ENCODE results near the gene MAGEL2. TPM values are rescaled to one million over a fixed set of nuclear protein-coding genes. Genes with fewer than 3 reads are reported as not detected.

MAGEL2 gene
- polyA plus RNA-seq, 2 donors, result 0.01 to 0.02 TPM

DNA sequence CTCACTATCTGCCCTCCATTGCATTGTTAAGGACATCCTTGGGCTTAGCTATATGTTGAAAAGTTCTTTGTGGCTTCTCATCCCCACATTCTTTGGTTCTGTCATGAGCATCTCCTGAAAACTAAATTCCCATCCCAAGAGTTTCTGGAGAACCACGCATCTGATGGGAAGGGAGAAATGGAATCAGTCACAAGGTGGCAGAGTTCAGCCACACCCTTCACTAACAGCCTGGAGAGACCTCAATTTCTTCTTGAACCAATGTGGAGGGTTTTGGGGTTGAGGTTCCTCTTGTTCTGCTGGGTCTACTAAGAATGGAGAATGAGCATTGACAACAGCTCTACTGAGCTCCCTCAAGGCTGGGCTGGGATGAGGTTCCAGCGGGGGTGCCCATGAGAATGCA, 15.6 kb upstream of the MAGEL2 start:
- Histone ChIP-seq H3K9me3 (ENCODE audit: control insufficient read depth in 2 of 2, insufficient read depth in 1 of 2, low read depth in 1 of 2, low read length in 1 of 2) (no peaks in the 10 kb centered on the region), H3K4me3 (ENCODE audit: low read depth in 1 of 2, low read length in 2 of 2) (no peak overlapping the region), H3K27ac (ENCODE audit: low read depth in 2 of 2, low read length in 1 of 2) (no peak overlapping the region), H3K4me1 (ENCODE audit: control insufficient read depth in 2 of 2, insufficient read depth in 2 of 2, low read length in 1 of 2) (no peaks in the 10 kb centered on the region), H3K27me3 (ENCODE audit: control insufficient read depth in 1 of 2, insufficient read depth in 2 of 2, low read length in 2 of 2) (no peaks in the 10 kb centered on the region), H3K36me3 (ENCODE audit: control insufficient read depth in 2 of 2, insufficient read depth in 2 of 2, low read length in 1 of 2) (no peaks in the 10 kb centered on the region)
- 53 to 69% methylated on average over 2 of the region's 2 CpGs for WGBS, 2 donors

DNA sequence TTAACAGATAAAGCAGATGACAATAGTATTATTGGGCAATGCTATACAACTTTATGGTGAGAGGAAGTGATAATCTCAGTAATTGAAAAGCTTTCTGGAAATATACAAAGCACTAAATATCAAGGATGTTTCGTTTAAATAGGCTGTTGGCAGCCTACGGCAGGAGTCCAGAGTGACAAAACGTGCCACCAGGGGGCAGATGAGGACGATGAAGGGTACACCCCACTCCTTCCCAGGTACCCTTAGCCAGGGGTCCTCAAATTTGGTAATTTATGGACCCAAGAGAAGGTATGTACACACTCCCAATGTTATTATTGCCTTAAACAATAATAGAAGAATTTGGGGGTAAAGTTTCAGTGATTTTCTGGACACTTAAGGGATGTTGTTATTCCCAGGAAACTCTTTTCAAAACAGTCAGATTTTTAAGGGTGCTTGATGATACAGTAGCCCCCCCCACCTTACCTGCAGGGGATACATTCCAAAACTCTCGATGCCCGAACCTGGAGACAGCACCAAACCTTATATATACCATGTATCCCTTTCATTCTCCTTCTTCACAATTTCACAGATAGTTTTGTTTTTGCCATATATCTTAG, 1.4 kb upstream of the MAGEL2 start:
- H3K36me3 ChIP-seq (ENCODE audit: control insufficient read depth in 2 of 2, insufficient read depth in 2 of 2, low read length in 1 of 2), result no peaks in the 10 kb centered on the region
- peaks cover 0 to 2% of the 10 kb centered on the region in 2 donors for H3K27me3 ChIP-seq (ENCODE audit: control insufficient read depth in 1 of 2, insufficient read depth in 2 of 2, low read length in 2 of 2)
- no peak overlapping the region for H3K4me3 ChIP-seq (ENCODE audit: low read depth in 1 of 2, low read length in 2 of 2)
- WGBS, 2 donors, result 23 to 25% methylated on average over 6 of the region's 6 CpGs
- H3K4me1 ChIP-seq (ENCODE audit: control insufficient read depth in 2 of 2, insufficient read depth in 2 of 2, low read length in 1 of 2), result no peaks in the 10 kb centered on the region
- H3K27ac ChIP-seq (ENCODE audit: low read depth in 2 of 2, low read length in 1 of 2), result no peak overlapping the region
- H3K9me3 ChIP-seq (ENCODE audit: control insufficient read depth in 2 of 2, insufficient read depth in 1 of 2, low read depth in 1 of 2, low read length in 1 of 2), result peaks cover 0 to 7% of the 10 kb centered on the region in 2 donors

DNA sequence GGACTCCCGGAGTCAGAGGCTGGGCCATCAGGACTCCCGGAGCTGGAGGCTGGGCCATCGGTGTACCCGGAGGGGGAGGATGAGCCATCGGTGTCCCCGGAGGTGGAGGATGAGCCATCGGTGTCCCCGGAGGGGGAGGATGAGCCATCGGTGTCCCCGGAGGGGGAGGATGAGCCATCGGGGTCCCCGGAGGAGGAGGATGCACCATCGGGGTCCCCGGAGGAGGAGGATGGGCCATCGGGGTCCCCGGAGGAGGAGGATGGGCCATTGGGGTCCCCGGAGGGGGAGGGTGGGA, 719 bp downstream of the MAGEL2 start:
- Histone ChIP-seq H3K9me3 (ENCODE audit: control insufficient read depth in 2 of 2, insufficient read depth in 1 of 2, low read depth in 1 of 2, low read length in 1 of 2) (peaks cover 0 to 7% of the 10 kb centered on the region in 2 donors), H3K36me3 (ENCODE audit: control insufficient read depth in 2 of 2, insufficient read depth in 2 of 2, low read length in 1 of 2) (no peaks in the 10 kb centered on the region), H3K27me3 (ENCODE audit: control insufficient read depth in 1 of 2, insufficient read depth in 2 of 2, low read length in 2 of 2) (peaks cover 0 to 2% of the 10 kb centered on the region in 2 donors), H3K4me3 (ENCODE audit: low read depth in 1 of 2, low read length in 2 of 2) (no peak overlapping the region), H3K27ac (ENCODE audit: low read depth in 2 of 2, low read length in 1 of 2) (no peak overlapping the region), H3K4me1 (ENCODE audit: control insufficient read depth in 2 of 2, insufficient read depth in 2 of 2, low read length in 1 of 2) (no peaks in the 10 kb centered on the region)
- 84 to 85% methylated on average over 17 of the region's 17 CpGs for WGBS, 2 donors

DNA sequence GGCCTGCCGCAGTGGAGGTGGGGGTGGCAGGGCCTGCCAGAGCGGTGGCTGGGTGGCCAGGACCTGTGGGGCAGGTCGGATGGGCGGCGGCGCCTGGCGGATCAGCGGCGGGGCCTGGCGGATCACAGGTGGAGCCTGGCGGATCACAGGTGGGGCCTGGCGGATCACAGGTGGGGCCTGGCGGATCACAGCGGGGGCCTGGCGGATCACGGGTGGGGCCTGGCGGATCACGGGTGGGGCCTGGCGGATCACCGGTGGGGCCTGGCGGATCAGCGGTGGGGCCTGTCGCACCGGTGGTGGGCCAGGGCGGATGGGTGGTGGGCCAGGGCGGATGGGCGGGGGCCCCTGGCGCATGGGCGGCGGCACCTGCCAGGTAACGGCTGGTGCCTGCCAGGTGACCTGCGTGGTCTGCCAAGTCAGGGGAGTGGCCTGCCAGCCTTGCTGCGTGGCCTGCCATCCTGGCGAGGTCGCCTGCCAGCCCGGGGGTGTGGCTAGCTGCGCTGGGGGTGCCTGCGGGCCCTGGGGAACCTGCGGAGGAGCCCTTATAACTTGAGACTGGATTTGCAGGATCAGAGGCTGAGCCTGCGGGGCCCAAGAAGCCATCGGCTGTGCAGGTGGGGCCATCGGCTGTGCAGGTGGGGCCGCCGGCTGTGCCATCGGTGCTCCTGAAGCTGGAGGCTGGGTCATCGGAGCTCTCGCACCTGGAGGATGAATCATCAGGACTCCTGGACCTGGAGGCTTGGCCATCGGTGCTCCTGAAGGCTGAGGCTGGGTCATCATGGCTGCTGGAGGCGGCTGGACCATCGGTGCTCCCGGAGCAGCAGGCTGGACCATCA, 1.3 kb downstream of the MAGEL2 start:
- Histone ChIP-seq H3K9me3 (ENCODE audit: control insufficient read depth in 2 of 2, insufficient read depth in 1 of 2, low read depth in 1 of 2, low read length in 1 of 2) (peaks cover 0 to 7% of the 10 kb centered on the region in 2 donors), H3K27ac (ENCODE audit: low read depth in 2 of 2, low read length in 1 of 2) (no peak overlapping the region), H3K4me1 (ENCODE audit: control insufficient read depth in 2 of 2, insufficient read depth in 2 of 2, low read length in 1 of 2) (no peaks in the 10 kb centered on the region), H3K36me3 (ENCODE audit: control insufficient read depth in 2 of 2, insufficient read depth in 2 of 2, low read length in 1 of 2) (no peaks in the 10 kb centered on the region), H3K27me3 (ENCODE audit: control insufficient read depth in 1 of 2, insufficient read depth in 2 of 2, low read length in 2 of 2) (peaks cover 0 to 2% of the 10 kb centered on the region in 2 donors), H3K4me3 (ENCODE audit: low read depth in 1 of 2, low read length in 2 of 2) (no peak overlapping the region)
- 94 to 96% methylated on average over 44 to 51 of the region's 51 CpGs for WGBS, 2 donors

DNA sequence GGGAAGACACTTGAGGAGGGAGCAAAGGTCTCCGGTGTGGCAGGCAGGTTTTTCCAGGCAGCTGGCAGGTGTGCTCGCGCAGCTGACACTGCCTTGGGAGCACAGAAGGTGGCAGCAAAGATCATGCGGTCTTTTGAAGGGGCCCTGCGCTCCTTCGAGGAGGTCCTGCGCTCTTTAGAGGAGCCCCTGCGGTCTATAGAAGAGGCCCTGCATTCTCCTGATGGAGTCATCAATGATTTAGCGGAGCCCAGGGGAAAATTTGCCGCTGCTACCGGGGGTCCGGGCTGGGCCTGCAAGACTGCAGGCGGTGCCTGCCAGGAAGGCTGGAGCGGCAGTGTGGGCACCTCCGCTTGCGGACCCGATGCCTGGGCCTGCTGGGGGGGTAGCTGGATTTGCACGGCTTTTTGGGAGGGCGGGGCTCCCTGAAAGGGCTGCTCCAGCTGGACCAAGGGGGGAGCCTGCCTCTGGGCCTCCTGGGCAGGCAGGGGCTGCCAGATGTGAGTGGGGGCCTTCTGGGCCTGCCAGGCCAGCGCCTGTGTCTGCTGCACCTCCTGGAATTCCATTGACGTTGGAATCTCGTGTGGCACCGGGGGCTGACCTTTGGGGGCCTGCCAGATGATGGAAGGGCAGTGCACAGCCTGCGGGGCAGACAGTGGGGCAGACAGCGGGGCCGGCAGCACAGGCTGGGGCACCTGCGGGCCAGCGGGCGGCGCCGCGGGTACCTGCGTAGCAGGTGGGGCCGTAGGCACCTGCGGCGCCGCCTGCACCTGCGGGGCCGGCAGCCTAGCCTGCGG, 2.1 kb downstream of the MAGEL2 start:
- Histone ChIP-seq H3K9me3 (ENCODE audit: control insufficient read depth in 2 of 2, insufficient read depth in 1 of 2, low read depth in 1 of 2, low read length in 1 of 2) (peaks cover 0 to 7% of the 10 kb centered on the region in 2 donors), H3K4me3 (ENCODE audit: low read depth in 1 of 2, low read length in 2 of 2) (no peak overlapping the region), H3K4me1 (ENCODE audit: control insufficient read depth in 2 of 2, insufficient read depth in 2 of 2, low read length in 1 of 2) (no peaks in the 10 kb centered on the region), H3K27ac (ENCODE audit: low read depth in 2 of 2, low read length in 1 of 2) (no peak overlapping the region), H3K27me3 (ENCODE audit: control insufficient read depth in 1 of 2, insufficient read depth in 2 of 2, low read length in 2 of 2) (peaks cover 0 to 2% of the 10 kb centered on the region in 2 donors), H3K36me3 (ENCODE audit: control insufficient read depth in 2 of 2, insufficient read depth in 2 of 2, low read length in 1 of 2) (no peaks in the 10 kb centered on the region)
- WGBS, 2 donors, result 86 to 91% methylated on average over 35 to 40 of the region's 40 CpGs

DNA sequence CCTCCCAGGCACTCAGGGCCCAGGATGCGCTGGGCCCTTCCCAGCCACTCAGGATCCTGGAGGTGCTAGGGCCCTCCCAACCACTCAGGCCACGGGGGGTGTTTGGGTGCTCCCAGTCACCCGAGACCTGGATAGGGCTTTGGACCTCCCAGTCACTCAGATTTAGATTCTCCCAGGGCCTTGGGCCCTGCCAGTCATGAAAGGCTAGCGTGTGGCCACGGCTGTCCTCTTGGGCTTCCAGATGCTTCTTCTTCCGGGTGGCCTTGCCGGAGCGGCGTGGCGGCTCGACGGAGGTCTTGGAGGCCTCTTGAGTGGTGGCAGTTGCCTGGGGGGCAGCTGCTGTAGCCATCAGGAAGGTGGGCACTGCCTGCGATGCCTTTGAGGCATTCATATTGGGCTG, 2.8 kb downstream of the MAGEL2 start:
- Histone ChIP-seq H3K9me3 (ENCODE audit: control insufficient read depth in 2 of 2, insufficient read depth in 1 of 2, low read depth in 1 of 2, low read length in 1 of 2) (peaks cover 0 to 7% of the 10 kb centered on the region in 2 donors), H3K36me3 (ENCODE audit: control insufficient read depth in 2 of 2, insufficient read depth in 2 of 2, low read length in 1 of 2) (no peaks in the 10 kb centered on the region), H3K4me1 (ENCODE audit: control insufficient read depth in 2 of 2, insufficient read depth in 2 of 2, low read length in 1 of 2) (no peaks in the 10 kb centered on the region), H3K4me3 (ENCODE audit: low read depth in 1 of 2, low read length in 2 of 2) (no peak overlapping the region), H3K27me3 (ENCODE audit: control insufficient read depth in 1 of 2, insufficient read depth in 2 of 2, low read length in 2 of 2) (no peaks in the 10 kb centered on the region), H3K27ac (ENCODE audit: low read depth in 2 of 2, low read length in 1 of 2) (no peak overlapping the region)
- 85 to 90% methylated on average over 13 of the region's 13 CpGs for WGBS, 2 donors

DNA sequence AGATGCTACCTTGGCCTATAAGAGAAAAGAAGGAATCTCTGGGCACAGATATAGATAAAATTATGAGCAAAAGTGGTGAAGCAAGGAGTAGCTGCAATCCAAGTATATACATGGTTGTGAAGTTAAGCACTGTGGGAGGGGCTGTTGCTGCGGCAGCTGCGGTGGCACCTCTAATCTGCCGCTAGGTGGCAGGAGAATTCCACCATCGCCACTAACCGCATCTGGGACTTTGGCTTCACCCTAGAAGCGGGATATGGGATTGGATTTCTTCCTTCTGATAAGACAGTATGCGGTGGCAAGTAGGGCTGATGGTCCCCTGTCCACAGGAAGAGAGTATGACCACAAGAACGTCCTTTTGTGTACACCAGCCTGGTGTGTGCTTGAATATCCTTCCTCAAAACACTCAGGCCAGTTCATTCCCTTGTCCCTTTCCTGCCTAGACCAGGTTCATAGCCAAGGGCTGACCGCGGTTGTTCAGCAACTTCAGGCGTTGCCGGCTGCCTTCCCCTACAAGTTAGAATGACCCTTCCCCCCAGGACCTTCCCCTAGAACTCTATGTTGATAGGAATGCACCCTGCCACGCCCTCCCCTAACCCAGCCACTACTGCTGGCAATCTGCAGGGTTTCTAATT, 5.1 kb downstream of the MAGEL2 start:
- Histone ChIP-seq H3K27me3 (ENCODE audit: control insufficient read depth in 1 of 2, insufficient read depth in 2 of 2, low read length in 2 of 2) (no peaks in the 10 kb centered on the region), H3K9me3 (ENCODE audit: control insufficient read depth in 2 of 2, insufficient read depth in 1 of 2, low read depth in 1 of 2, low read length in 1 of 2) (peaks cover 0 to 7% of the 10 kb centered on the region in 2 donors), H3K4me1 (ENCODE audit: control insufficient read depth in 2 of 2, insufficient read depth in 2 of 2, low read length in 1 of 2) (no peaks in the 10 kb centered on the region), H3K27ac (ENCODE audit: low read depth in 2 of 2, low read length in 1 of 2) (no peak overlapping the region), H3K36me3 (ENCODE audit: control insufficient read depth in 2 of 2, insufficient read depth in 2 of 2, low read length in 1 of 2) (no peaks in the 10 kb centered on the region), H3K4me3 (ENCODE audit: low read depth in 1 of 2, low read length in 2 of 2) (no peak overlapping the region)
- WGBS, 2 donors, result 17 to 20% methylated on average over 13 of the region's 13 CpGs

DNA sequence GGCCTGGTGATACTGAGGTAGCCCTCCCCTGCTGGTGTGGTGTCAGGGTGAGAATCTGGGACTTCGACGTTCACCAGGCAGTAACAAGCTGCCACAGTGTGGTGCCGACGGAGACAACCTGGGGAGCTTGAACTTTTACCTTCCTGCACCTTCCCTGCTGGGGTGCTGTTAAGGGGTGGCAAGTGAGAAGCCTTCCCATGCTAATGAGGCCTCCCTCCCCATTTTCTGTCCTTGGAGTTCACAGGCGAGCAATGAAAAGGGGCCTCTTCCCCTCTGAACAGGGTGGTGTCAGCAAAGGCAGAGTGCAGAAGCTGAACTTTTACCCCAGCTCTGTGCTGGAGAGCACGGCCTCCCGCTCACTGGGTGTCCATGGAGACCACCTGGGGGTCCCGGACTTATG, 13.5 kb downstream of the MAGEL2 start:
- Histone ChIP-seq H3K4me1 (ENCODE audit: control insufficient read depth in 2 of 2, insufficient read depth in 2 of 2, low read length in 1 of 2) (no peaks in the 10 kb centered on the region), H3K27me3 (ENCODE audit: control insufficient read depth in 1 of 2, insufficient read depth in 2 of 2, low read length in 2 of 2) (no peaks in the 10 kb centered on the region), H3K4me3 (ENCODE audit: low read depth in 1 of 2, low read length in 2 of 2) (no peak overlapping the region), H3K27ac (ENCODE audit: low read depth in 2 of 2, low read length in 1 of 2) (no peak overlapping the region), H3K36me3 (ENCODE audit: control insufficient read depth in 2 of 2, insufficient read depth in 2 of 2, low read length in 1 of 2) (no peaks in the 10 kb centered on the region), H3K9me3 (ENCODE audit: control insufficient read depth in 2 of 2, insufficient read depth in 1 of 2, low read depth in 1 of 2, low read length in 1 of 2) (no peaks in the 10 kb centered on the region)
- WGBS, 2 donors, result 57 to 67% methylated on average over 8 of the region's 8 CpGs

DNA sequence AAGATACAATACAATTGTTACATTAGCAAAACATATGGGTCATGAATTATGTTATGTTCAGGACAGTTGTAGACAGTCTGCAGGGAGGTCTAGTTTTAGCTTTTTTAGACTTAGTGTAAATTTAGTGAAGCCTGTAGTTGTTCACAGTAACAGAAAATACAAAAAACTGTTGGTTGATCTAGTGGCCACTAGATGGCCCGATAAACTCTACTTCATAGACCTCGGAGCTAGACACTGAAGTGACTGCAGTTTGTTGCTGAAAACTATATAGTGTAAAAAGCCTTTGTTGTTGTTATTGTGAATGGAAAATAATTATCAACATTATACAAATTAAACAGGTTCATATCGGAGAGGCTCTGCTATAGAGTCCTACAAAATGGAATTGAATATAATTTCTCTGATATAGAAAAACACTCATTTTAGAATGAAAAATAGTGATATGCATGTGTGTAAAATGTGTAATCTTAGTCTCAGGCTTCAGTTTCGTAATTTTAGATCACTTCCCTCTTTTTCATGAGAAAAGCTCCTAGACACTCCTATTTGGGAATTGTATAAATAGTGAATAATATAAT, 18.3 kb downstream of the MAGEL2 start:
- Histone ChIP-seq H3K27ac (ENCODE audit: low read depth in 2 of 2, low read length in 1 of 2) (no peak overlapping the region), H3K27me3 (ENCODE audit: control insufficient read depth in 1 of 2, insufficient read depth in 2 of 2, low read length in 2 of 2) (no peaks in the 10 kb centered on the region), H3K9me3 (ENCODE audit: control insufficient read depth in 2 of 2, insufficient read depth in 1 of 2, low read depth in 1 of 2, low read length in 1 of 2) (no peaks in the 10 kb centered on the region), H3K4me1 (ENCODE audit: control insufficient read depth in 2 of 2, insufficient read depth in 2 of 2, low read length in 1 of 2) (no peaks in the 10 kb centered on the region), H3K36me3 (ENCODE audit: control insufficient read depth in 2 of 2, insufficient read depth in 2 of 2, low read length in 1 of 2) (no peaks in the 10 kb centered on the region), H3K4me3 (ENCODE audit: low read depth in 1 of 2, low read length in 2 of 2) (no peak overlapping the region)
- WGBS, 2 donors, result 17 to 19% methylated on average over 4 of the region's 4 CpGs

Data from esophagus (tissue), 2 donors.